GM19438 (cell line): Measurements from ENCODE around the gene NTN5.

Experiments
- ATAC-seq: cut with Tn5 transposase; IDR thresholded peaks from one replicate; pipeline ENCODE4 v1.9.1; 2021; ENCODE audit warnings: low read depth; ENCODE audit not compliant: unreplicated experiment

The NTN5 gene

DNA sequence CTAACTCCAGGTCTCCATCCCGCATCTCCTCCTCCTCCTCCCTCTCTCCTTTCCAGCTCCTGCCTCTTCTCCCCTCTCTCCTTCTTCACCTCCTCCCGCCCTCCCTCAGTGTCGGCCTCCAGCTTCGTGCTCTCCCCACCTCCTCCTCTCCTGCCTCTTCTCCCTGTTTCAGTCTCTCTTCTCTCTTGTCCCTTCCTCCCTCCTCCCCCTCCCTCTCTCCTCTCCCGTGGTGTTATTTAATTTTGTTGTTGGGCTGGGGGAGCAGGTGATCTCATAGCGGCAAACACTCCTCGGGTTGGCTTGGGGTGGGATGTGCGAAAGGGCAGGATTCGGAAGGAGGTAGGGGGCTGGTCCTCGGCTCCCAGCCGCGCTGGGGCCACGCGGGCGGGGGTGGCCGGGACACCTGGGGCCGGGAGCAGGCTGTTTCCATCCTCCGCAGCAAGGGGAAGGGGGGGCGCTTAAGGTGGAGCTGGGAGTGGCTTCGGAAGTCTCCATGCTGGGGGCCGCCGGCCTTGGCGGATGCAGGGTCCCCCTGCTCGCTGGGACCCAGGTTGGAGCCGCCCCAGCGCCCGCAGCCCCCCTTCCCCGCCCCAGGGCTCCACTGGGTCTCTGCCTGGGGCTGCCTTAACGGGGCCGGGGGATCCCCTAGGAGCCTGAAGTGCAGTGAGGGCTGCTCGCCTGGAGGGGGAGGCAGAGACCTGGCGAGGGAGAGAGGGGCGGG is 26.7 kb downstream of the NTN5 start, which contains the start of gene CA11:
TSS of gene CA11 (minus strand) at position 187 of the 721 bp plus-strand sequence. CDS start 555 bp downstream, outside the sequence.
- no peak for ATAC-seq

DNA sequence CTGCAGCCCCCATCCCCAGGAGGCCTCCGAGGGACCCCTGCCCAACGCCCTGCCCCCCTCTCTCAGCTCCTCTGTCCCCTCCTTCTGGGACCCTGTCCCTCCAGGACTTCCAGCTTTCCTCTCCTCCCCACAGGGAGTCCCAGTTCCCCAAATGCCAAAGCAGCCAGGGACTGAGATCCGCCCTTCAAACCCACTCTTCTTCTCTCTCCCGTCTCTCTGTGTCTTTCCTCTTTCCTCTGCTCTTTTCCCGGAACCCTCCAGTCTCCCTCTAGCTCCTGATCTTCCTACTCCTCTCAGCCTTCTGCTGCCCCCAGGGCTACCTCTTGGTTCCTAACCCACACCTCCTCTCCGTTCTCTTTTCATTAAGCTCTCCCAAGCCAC is 27.2 kb downstream of the NTN5 start:
- ATAC-seq: no peak

DNA sequence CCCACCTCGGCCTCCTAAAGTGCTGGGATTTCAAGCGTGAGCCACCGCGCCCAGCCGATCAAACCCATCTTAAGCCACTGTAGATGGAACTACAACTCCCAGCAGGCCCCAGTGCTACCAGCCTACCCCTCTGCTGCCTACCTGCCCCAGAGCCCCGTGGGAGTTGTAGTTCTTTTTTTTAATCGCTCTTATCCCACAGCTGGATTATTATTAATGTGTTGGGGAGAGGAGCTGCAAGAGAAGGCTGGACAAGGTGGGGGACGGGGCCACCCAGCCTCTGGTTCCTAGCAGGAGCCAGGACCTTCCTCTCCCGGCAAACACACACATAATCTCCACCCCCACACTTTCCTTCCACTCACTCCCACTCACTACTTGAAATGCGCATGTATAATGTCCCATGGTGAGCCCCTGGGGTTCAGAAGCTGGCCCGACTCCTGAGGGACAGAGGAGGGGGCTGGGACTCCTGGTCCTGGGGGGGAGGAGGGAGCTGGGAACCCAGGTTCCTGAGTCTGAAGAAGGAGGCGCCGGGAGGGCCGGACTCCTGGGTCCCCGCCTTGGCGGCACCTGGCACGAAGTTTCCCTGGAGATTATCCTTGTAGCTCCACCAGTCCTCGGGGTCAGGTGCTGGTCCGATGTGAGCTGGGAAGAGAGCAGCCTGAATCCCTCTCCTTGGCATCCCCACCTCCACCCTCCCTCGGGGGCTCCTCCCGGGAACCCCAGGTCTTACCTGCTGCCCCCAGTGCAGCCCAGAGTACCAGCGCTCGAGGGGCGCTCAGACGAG is 27.8 kb downstream of the NTN5 start:
- no peak for ATAC-seq

DNA sequence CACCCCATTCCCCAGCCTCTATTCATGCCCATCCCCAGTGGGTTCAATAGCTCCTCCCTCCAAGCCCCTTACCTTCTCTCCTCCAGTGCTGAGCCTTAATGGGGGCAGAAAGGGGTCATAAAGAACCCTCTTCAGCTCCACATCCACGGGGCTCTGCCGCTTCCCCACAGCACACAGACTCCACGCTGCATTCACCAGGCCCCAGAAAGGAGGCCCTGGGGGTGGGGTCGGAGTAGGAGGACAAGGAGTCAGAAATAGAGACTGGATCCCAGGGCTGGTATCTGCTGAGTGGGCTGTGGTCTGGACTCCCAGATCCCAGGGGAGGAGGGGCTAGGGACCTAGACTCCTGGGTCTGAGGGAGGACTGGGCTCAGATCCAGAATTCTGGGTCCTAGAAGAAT is 28.5 kb downstream of the NTN5 start:
- ATAC-seq: no peak

DNA sequence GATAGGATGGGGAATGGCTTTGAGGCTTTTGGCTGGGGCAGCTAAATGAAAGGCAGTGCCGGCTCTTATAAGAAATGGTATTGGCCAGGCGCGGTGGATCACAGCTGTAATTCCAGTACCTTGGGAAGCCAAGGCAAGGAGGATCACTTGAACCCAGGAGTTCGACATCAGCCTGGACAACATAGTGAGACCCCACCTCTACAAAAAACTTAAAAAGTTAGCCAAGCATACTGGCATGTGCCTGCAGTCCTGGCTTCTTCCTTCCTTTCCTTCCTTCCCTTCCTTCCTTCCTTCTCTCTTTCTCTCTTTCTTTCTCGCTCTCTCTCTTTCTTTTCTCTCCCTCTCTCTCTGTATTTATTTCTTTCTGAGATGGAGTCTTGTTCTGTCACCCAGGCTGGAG is 30.0 kb downstream of the NTN5 start:
- ATAC-seq: no peak

DNA sequence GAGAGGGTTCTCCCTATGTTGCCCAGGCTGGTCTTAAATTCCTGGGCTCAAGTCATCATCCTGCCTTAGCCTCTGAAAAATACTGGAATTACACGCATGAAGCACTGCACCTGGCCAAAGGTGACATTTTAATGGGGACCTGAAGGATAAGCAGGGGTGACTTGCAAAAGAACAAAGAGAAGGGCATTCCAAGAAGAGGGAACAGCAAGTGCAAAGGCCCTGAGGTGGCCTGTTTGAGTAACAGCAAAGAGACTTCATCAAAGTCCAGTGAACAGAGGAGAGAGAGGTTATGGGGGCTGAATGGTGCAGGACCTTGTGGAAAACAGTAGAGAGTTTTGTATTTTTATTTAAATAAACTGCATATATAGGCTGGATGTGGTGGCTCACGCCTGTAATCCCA is 31.0 kb downstream of the NTN5 start:
- ATAC-seq: no peak

DNA sequence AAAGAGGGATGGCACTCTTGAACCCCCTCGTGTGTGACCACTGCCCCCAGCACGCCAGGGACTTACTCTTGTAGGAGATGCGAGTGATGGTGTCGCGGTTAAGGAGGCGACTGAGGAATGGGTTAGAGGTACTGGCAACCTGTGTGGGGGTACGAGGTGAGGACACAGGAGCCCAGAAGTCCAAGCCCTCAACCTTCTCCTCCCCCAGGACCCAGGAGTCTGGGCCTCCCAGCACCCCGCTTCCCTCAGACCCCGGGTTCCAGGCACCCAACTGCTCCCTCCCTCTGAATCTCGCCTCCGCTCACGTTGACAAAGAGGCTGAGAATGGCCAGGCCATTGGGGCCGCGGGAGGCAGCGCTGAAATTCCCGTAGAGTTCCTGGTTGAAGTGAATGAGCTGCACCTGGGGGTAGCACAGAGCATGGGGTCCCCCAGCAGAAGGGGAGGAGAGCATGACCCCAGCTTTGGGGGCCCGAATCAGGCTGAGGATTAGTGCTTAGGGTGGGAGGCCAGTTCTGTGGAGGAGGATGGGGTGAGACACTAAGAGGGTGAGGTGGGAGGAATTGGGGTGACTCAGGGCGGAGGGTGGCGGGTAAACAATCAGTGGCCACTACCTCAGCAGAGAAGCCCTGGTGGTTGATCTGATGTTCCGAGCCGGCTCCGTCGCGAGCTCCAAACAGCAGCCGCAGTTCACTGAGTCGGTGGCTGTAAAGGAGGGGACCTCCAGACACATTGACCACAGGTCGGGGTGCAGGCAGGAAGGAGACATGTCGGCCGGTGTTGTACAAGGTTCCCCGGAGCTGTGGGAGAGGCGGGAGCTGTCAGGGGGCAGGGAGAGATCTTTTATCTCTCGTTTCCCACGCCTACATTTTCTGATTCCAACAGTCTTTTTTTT is 33.1 kb downstream of the NTN5 start:
- no peak for ATAC-seq

DNA sequence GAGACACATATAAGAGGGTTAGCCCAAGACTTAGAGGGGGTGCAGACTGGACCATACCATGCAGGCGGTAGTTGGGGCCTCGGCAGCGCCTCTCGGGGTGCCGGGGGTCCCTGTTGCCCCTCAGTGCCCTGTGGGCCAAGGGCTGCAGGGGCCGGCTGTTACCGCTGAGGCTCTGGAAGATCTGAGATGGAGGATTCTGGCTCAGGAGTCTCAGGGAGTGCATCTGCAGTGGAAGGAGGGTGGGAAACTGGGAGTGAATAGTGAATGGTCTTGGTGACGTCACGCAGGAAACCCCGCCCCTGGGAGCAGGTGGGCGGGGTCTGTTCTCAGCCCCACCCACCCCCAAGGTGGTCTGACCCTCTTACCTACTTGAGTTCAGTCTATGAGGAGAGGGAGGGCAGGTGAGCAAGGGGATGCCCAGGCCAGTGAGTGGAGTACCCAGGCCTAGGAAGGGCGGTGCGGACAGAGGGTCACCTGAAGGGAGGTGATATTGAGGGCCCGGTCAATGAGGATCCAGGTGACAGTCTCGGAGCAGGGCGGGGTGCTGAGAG is 33.9 kb downstream of the NTN5 start:
- no peak for ATAC-seq

DNA sequence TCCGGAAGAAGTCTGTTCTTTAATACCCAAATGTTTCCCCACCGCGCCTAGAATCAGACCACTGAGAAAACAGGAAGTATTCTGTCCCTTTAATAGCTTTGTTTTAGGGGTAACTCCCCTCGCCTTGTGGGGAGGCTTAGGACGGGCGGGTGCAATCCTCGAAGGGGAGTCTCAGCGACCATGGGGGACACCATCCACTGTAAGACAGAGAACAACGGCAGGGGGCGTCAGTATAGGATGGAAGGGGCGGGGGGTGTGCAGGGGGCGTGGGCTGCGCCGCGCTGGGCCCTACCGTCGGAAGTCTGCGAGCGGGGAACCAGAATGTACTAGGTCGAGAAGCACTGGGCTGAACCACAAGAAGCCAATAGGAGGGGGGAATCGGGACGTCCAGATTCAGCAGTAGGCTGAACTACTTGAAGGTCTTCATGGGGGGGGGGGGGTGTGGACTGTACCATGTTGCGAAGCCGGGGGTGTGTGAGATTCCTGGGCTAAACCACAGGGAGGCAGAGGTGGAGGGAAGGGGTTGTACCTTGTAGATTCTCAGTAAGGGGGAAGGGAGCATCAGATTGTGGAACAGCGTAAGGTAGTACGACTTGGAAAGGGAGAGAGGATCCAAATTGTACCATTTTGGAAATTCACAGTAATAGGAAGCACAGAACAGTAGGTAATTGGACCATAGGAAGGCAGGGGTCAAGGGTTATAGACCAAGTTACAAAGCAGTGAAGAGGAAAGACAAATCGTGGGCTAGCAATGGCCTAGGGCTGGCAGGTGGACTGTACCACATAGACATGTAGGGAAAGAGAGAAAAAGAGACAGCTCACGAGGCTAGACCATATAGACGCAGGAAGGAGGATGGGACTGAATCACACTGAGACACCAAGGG is 34.6 kb downstream of the NTN5 start:
- ATAC-seq: peak; percentile 8

DNA sequence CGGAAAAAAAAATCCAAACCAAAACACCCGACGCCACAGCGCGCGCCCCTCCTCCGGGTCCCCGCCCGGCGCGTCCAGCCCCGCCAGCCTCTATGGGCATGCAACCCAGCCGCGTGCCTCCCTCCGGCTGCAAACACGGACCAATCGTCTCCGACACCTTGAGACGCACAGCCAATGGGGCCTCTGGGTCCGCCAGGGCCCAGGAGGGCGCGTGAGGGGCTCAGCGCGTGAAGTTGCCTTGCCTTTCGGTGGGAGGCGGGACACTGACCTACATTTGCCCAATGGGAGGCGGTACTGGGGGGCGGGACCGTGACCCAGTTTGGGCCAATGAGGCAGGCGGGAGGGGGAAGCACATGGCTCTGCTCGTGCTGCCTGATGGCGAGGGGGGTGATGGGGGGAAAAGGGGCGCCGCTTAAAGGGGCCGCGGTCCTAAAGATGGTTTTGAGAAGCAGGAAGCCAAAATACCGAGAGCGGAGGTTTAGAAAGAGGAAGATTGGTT is 35.3 kb downstream of the NTN5 start:
- peak; percentile 60 for ATAC-seq

DNA sequence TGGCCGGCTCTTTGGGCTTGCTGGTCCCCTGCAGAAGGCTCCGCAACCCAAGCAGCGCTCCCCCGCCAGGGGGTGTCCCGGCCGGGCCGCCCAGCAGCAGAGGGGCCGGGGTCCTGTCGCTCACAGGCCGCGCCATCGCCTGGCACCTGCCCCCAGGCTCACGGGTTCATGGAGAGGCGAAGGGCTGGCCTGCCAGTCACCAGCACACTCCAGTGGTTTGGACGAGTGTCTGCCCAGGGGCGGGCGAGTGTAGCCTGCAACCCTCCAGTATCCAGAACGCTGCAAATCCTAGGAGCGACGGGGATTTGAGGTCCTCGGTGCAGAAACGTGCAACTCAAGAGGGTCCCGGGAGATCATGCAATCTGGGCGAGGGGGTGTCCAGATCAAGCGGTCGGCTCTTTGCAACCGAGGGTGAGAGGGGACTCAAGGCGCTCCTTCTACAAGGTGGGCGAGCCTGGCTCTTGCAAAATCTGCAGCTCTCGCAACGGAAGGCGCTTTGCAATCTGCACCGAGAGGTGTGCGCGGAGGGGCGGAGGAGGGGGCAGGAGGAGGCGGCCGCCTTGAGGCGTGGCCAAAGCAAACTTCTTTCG is 35.9 kb downstream of the NTN5 start, which contains the start of gene DBP:
TSS of gene DBP (minus strand) at position 521 of the 590 bp plus-strand sequence. CDS start at position 136, 385 bp downstream.
- no peak for ATAC-seq

DNA sequence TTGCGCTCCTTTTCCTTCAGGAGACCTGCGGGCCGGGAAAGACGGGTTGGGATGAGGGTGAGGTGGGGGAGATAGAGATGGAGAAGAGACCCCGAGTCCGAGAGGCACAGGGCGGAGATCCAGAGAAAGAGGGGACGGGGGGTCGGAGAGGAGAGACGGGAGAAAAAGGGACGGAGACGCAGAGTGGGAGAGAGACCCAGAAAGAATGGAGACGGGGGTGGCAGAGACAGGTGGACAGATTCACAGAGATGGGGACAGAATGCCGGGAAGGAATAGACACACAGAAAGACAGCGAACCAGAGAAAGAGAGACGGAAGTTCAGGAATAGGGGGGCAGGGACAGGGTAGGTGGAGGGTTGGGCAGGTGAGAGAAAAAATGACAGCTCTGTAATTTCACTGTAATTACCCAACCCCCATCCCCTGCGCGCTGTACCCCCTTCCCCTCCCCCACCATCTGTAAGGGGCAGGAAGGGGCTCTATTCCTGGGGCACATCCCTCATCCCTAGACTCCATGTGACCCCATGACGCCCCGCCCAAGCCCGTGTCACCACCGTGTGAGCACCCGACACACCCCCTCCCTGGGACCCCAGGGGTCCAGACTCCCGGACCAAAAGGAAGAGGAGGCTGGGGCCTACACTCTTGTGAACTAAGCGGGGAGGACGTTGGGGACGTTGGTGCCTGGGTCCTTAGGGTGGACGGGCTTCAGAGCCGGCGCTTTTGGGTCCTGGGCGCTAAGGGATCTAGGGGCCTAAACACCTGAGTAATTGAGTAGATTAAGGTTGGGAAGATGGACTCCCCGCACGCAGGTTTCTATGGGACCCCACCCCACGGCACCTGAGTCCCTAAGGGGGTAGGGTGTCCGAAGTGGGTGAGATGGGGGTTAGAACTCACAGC is 36.6 kb downstream of the NTN5 start:
- ATAC-seq: no peak

DNA sequence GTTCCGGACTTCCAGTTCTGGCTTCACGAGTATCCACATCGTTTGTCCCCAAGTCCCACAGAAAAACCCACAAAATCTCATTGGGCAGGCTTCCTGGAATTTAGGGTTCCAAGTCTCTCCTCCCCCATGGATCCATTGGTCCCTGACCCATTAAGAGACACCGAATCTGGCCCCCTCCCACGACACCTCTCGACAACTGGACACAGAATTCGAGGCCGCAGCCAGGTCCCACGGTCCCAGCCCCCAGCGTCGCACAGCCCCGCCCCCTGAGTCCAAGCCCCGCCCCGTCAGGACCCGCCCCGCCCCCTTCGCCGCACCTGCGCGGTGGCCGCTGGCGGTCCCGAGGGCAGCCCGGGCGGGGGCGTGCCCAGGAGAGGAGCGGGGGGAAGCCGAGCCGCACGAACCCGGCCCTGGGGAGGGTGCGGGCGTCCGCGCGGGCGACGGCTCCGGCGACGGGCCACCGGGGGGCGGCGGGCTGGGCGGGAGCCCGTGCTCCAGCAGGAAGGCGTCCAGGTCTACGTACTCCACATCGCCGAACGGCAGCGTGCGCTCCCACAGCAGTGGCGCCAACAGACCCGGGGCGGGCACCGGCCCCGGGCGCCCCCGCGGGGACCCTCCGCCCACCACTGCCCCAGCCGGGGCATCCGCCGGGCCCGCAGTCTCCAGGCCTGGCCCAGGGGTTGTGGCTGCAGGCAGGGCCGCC is 37.4 kb downstream of the NTN5 start:
- no peak for ATAC-seq

DNA sequence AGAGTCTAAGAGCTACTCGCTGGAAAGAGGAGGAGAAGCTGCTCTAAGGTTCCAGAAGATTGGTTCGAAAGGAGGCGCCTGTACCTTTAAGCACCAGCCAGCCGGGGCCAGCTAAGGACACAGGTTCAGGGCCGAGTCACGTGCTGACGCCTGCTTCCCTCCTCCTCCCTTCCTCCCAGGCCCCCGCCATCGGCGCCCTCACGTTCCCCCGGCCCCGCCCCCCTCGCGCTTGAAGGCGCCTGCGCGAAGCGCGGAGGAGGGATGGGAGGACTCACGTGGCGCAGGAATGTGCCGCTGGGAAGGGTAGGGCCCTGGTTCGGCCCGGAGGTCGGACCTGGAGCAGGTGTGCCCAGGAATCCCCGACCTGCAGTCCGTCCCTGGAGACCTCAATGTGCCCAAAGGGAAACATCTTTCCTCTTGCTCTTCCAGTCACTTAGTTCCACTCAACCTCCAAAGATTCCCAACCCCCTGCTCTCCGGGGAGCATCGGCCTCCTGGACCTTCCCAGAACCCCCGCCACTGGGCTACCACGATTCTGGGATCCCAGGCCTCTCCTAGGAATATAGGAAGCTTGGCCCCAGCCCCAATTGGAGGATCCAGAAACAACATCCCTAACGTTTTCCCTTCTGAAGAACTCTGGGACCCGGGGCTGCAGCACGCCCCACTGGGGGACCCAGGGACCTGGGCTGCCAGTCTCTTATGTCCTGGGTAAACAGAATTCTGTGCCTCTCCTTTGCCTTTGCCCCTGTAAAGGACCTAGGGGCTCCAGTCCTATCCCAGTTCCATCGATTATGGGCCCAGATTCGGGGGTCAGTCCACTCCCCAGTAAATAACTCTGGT is 38.2 kb downstream of the NTN5 start:
- no peak for ATAC-seq

DNA sequence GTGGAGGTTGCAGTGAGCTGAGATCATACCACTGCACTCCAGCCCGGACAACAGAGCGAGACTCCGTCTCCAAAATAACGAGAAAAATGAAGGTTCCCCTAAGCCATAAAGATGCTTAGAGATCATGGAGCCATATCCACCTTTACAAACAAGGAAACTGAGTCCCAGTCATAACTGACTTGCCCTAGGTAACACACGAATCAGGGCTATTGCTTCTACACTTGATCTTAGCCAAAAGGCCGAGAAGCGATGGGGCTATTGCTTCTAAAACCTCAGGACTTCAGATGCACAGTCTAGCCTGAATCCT is 38.8 kb downstream of the NTN5 start:
- no peak for ATAC-seq

DNA sequence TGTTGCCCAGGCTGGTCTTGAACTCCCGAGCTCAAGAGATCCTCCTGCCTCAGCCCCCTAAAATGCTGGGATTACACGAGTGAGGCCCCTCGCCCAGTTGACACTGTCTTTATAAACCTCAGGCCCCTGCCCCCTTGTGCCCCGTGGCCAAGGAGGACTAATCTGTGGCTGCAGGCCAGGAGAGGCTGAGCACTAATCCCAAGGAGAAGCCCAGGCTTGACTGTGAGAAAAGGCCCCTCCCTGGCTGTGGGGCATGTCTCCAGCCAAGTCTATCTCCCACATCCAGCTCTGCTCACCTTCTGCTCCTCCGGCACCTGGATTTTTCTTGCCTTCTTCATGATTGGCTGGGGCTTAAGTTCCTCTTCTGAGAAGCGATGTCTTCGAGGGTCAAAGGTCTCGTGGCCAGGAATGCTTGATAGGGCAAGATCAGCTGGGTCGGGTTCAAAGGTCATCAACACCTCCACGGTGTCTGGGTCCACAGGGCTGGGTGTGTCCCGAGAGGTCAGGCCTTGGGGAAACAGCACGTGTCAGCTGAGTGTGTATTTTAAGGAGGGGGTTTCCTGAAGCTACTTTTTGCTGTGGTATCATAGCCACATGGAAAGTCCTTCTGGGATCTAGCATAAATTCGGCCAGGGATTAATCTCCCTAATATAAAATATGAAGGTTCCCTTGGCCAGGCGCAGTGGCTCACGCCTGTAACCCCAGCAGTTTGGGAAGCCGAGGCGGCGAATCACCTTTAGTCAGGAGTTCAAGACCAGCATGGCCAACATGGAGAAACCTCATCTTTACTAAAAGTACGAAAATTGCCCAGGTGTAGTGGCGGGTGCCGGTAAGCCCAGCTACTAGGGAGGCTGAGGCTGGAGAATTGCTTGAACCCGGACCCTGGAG is 39.4 kb downstream of the NTN5 start:
- ATAC-seq: no peak
